Gastroesophageal sphincter (tissue), 4 donors: ENCODE measurements around the gene RFNG. TPM values are rescaled to one million over a fixed set of nuclear protein-coding genes. Genes with fewer than 3 reads are reported as not detected.

ENCODE experiments used
- ATAC-seq: fragments of 150-250 bp; one replicate; pipeline ENCODE4 v1.9.1; 2016; ENCODE audit warnings: mild to moderate bottlenecking, moderate library complexity
- H3K27ac ChIP-seq, 4 donors: fragments of 200-600 bp; sonication (generic) in 3 of 4; 1 replicate in 3 of 4; 2 replicates in 1 of 4; pipeline ENCODE4 v1.5.1; 2016 to 2019
- H3K27me3 ChIP-seq: fragments of 200-600 bp; sonication (generic); one replicate; pipeline ENCODE4 v1.5.1; 2019
- H3K36me3 ChIP-seq, 2 donors: fragments of 200-600 bp; sonication (generic); one replicate each; pipeline ENCODE4 v1.5.1; 2019; ENCODE audit warnings: control low read depth in 1 of 2
- H3K4me1 ChIP-seq, 3 donors: fragments of 200-600 bp; sonication (generic); 1 replicate in 2 of 3; 2 replicates in 1 of 3; pipeline ENCODE4 v1.5.1; 2016 to 2019; ENCODE audit warnings: control low read depth in 2 of 3
- H3K4me3 ChIP-seq, 2 donors: fragments of 200-600 bp; sonication (generic); one replicate each; pipeline ENCODE4 v1.5.1; 2019; ENCODE audit warnings: mild to moderate bottlenecking in 1 of 2, moderate library complexity in 1 of 2
- H3K9me3 ChIP-seq, 3 donors: fragments of 200-600 bp; sonication (generic); one replicate each; pipeline ENCODE4 v1.5.1; 2017 to 2019; ENCODE audit warnings: control low read depth in 2 of 3
- CTCF ChIP-seq, 4 experiments: fragments of 200-600 bp in 2 of 4; fragments of 450-650 bp in 2 of 4; sonication (generic) in 1 of 4; IDR thresholded peaks; one replicate each; pipeline ENCODE4 v1.5.1; 2017 to 2019; ENCODE audit warnings: antibody characterized with exemption in 4 of 4, mild to moderate bottlenecking in 2 of 4, moderate library complexity in 2 of 4
- EP300 ChIP-seq: sonication (generic); formaldehyde crosslinking; IDR thresholded peaks from one replicate; pipeline ENCODE4 v1.6.1; 2017; ENCODE audit warnings: antibody characterized with exemption, mild to moderate bottlenecking
- POLR2A ChIP-seq, 2 donors: fragments of 450-650 bp; IDR thresholded peaks; one replicate each; pipeline ENCODE4 v1.6.1; 2017; ENCODE audit warnings: antibody characterized with exemption in 2 of 2, mild to moderate bottlenecking in 2 of 2, moderate library complexity in 1 of 2
- POLR2AphosphoS5 ChIP-seq: sonication (generic); formaldehyde crosslinking; IDR thresholded peaks from one replicate; pipeline ENCODE4 v1.6.1; 2017; ENCODE audit warnings: antibody characterized with exemption
- WGBS, 2 donors: methylation state at CpG; one replicate each; pipeline ENCODE4 v1.1.5; 2018; ENCODE audit warnings: low coverage in 1 of 2; 5-methylcytosine and 5-hydroxymethylcytosine counted together
- total RNA-seq, 4 donors: library from RNA; depleted of rRNA; stranded (reverse); fragments of >200 nt; gene quantifications; one replicate each; pipeline ENCODE4 v1.1.0, GENCODE V29; 2016

Gene RFNG
- total RNA-seq, 4 donors from 2014 or later: 28.8 to 48.2 (median 34.3) TPM

- Histone ChIP-seq H3K27ac (peak overlapping the region in 2 of 4 donors; percentile 58), H3K36me3 (peaks cover 0 to 40% of the 10 kb centered on the region in 2 donors), H3K9me3 (no peaks in the 10 kb centered on the region), H3K4me3 (peak overlapping the region in 1 of 2 donors; percentile 56), H3K27me3 (peaks cover 8% of the 10 kb centered on the region), H3K4me1 (peaks cover 0 to 26% (median 16%) of the 10 kb centered on the region in 3 donors)
- WGBS, 2 donors: 67% methylated on average over 1 of the region's 31 CpGs; no CpG with 5 or more reads in 1 of the 2 donors
- TF ChIP-seq CTCF (IDR thresholded peaks at IDR 0.05): no peak
- no peak for TF ChIP-seq POLR2AphosphoS5
- no peak for TF ChIP-seq EP300
- no peak for TF ChIP-seq POLR2A (IDR thresholded peaks at IDR 0.05)
- ATAC-seq: peak; percentile 1
These were observed 21.6 kb downstream of the RFNG start for GRCh38 chr17:82029990-82030469.

- Histone ChIP-seq H3K4me3 (no peak overlapping the region), H3K27ac (no peak overlapping the region), H3K36me3 (peaks cover 0 to 35% of the 10 kb centered on the region in 2 donors), H3K27me3 (peaks cover 8% of the 10 kb centered on the region), H3K4me1 (peaks cover 0 to 31% (median 16%) of the 10 kb centered on the region in 3 donors), H3K9me3 (no peaks in the 10 kb centered on the region)
- no peak for TF ChIP-seq POLR2AphosphoS5
- TF ChIP-seq POLR2A (IDR thresholded peaks at IDR 0.05): no peak
- TF ChIP-seq EP300: no peak
- no peak for TF ChIP-seq CTCF (IDR thresholded peaks at IDR 0.05)
- no peak for ATAC-seq
- 90% methylated on average over 2 of the region's 16 CpGs; no CpG with 5 or more reads in 1 of the 2 donors for WGBS, 2 donors
These were observed 22.2 kb downstream of the RFNG start for GRCh38 chr17:82029391-82029790.

- Histone ChIP-seq H3K27ac (no peak overlapping the region), H3K4me1 (peaks cover 0 to 36% (median 20%) of the 10 kb centered on the region in 3 donors), H3K36me3 (peaks cover 0 to 35% of the 10 kb centered on the region in 2 donors), H3K4me3 (no peak overlapping the region), H3K9me3 (no peaks in the 10 kb centered on the region), H3K27me3 (peaks cover 8% of the 10 kb centered on the region)
- 100% methylated on average over 1 of the region's 9 CpGs; no CpG with 5 or more reads in 1 of the 2 donors for WGBS, 2 donors
- TF ChIP-seq POLR2AphosphoS5 (no peak), POLR2A (IDR thresholded peaks at IDR 0.05) (no peak), EP300 (no peak), CTCF (IDR thresholded peaks at IDR 0.05) (no peak)
- ATAC-seq: no peak
These were observed 22.6 kb downstream of the RFNG start for GRCh38 chr17:82028966-82029365.

- no peak overlapping the region for H3K27ac ChIP-seq
- no peak for ATAC-seq
- H3K4me1 ChIP-seq: peaks cover 0 to 43% (median 25%) of the 10 kb centered on the region in 3 donors
- peaks cover 0 to 35% of the 10 kb centered on the region in 2 donors for H3K36me3 ChIP-seq
- TF ChIP-seq EP300 (no peak), POLR2A (IDR thresholded peaks at IDR 0.05) (no peak), CTCF (IDR thresholded peaks at IDR 0.05) (no peak)
- no peak overlapping the region for H3K4me3 ChIP-seq
- WGBS, 2 donors: 100% methylated on average over 1 of the region's 13 CpGs; no CpG with 5 or more reads in 1 of the 2 donors
- H3K9me3 ChIP-seq: no peaks in the 10 kb centered on the region
- H3K27me3 ChIP-seq: peaks cover 8% of the 10 kb centered on the region
These were observed 23.4 kb downstream of the RFNG start for GRCh38 chr17:82028246-82028645.

- H3K4me3 ChIP-seq: no peak overlapping the region
- H3K27ac ChIP-seq: no peak overlapping the region
- H3K9me3 ChIP-seq: no peaks in the 10 kb centered on the region
- H3K27me3 ChIP-seq: no peaks in the 10 kb centered on the region
- TF ChIP-seq POLR2A (IDR thresholded peaks at IDR 0.05) (no peak), POLR2AphosphoS5 (no peak), EP300 (no peak), CTCF (IDR thresholded peaks at IDR 0.05) (no peak)
- 77 to 100% methylated on average over 1 to 3 of the region's 25 CpGs for WGBS, 2 donors
- ATAC-seq: no peak
- H3K4me1 ChIP-seq: peaks cover 0 to 47% (median 32%) of the 10 kb centered on the region in 3 donors
- H3K36me3 ChIP-seq: peaks cover 0 to 35% of the 10 kb centered on the region in 2 donors
These were observed 26.1 kb downstream of the RFNG start for GRCh38 chr17:82025401-82026107.
